HEK293 (cell line): Measurements from ENCODE around the gene TMEM9B.

Experiments
- CTCF ChIP-seq: fragments of 450-650 bp; formaldehyde crosslinking; IDR thresholded peaks from 2 replicates; pipeline ENCODE4 v1.5.1; 2016; ENCODE audit warnings: missing biosample characterization, missing genetic modification characterization
- YY1 ChIP-seq: fragments of 450-650 bp; formaldehyde crosslinking; IDR thresholded peaks from 2 replicates; pipeline ENCODE4 v1.5.1; 2018; ENCODE audit warnings: missing biosample characterization, missing genetic modification characterization
- ZNF19 ChIP-seq: fragments of 450-650 bp; formaldehyde crosslinking; IDR thresholded peaks from 2 replicates; pipeline ENCODE4; 2016; ENCODE audit warnings: missing biosample characterization, missing genetic modification characterization, low read depth
- ZNF558 ChIP-seq: fragments of 450-650 bp; formaldehyde crosslinking; IDR thresholded peaks from 2 replicates; pipeline ENCODE4 v1.5.1; 2016; ENCODE audit warnings: missing biosample characterization, missing genetic modification characterization

GRCh38 chr11:8914661-8915018, 49.6 kb downstream of the TMEM9B start:
- TF ChIP-seq ZNF19 (no peak), CTCF (tag by site-specific recombination) (no peak), YY1 (tag by site-specific recombination) (no peak), ZNF558 (no peak)
